SJSA1 (cell line): ENCODE measurements around the gene ILK. TPM values are rescaled to one million over a fixed set of nuclear protein-coding genes. Genes with fewer than 3 reads are reported as not detected.

Source experiments
- DNase-seq, 2 experiments: peaks; one replicate each; pipeline ENCODE4 v3.0.0-alpha.2; 2015 to 2020; ENCODE audit warnings: low spot score in 2 of 2, low read depth in 1 of 2
- H3K27ac ChIP-seq: fragments of 250-450 bp; sonication (Bioruptor Pico); 2 replicates; pipeline ENCODE4 v1.5.1; 2020; ENCODE audit warnings: mild to moderate bottlenecking, moderate library complexity
- H3K27me3 ChIP-seq: fragments of 250-450 bp; sonication (Bioruptor Pico); replicated peaks from 2 replicates; pipeline ENCODE4 v1.5.1; 2020; ENCODE audit warnings: mild to moderate bottlenecking, moderate library complexity
- H3K36me3 ChIP-seq: fragments of 250-450 bp; sonication (Bioruptor Pico); 2 replicates; pipeline ENCODE4 v1.5.1; 2020; ENCODE audit warnings: mild to moderate bottlenecking
- H3K4me1 ChIP-seq: fragments of 250-450 bp; sonication (Bioruptor Pico); replicated peaks from 2 replicates; pipeline ENCODE4 v1.6.1; 2021; ENCODE audit warnings: mild to moderate bottlenecking
- H3K4me3 ChIP-seq: fragments of 250-450 bp; sonication (Bioruptor Pico); 2 replicates; pipeline ENCODE4 v1.5.1; 2020; ENCODE audit warnings: mild to moderate bottlenecking
- H3K9me3 ChIP-seq: fragments of 250-450 bp; sonication (Bioruptor Pico); replicated peaks from 2 replicates; pipeline ENCODE4 v1.5.1; 2020; ENCODE audit warnings: mild to moderate bottlenecking
- total RNA-seq: library from RNA; depleted of rRNA; stranded (reverse); fragments of >200 nt; shearing (Covaris generic); gene quantifications from 2 replicates; pipeline ENCODE4 v1.2.3, GENCODE V29; 2014; rRNA removed

Gene ILK
- 160 and 180 TPM in 2 replicates for total RNA-seq

- Histone ChIP-seq H3K9me3 (no peaks in the 10 kb centered on the region), H3K4me3 (peak within 1 kb of the TSS; percentile 66), H3K4me1 (peaks cover 28% of the 10 kb centered on the region), H3K36me3 (peaks cover 56% of the 10 kb centered on the region), H3K27ac (peak within 1 kb of the TSS; percentile 36), H3K27me3 (no peaks in the 10 kb centered on the region)
- peak; percentile 64 to 78 for DNase-seq
Observed at GRCh38 chr11:6603287-6604080, at the start of gene ILK, which contains the start of gene RRP8. ILK (plus strand) TSS chr11:6603774; CDS start chr11:6604272, 498 bp downstream. RRP8 (minus strand) TSS chr11:6603616; CDS start chr11:6603502, 114 bp downstream.

DNA sequence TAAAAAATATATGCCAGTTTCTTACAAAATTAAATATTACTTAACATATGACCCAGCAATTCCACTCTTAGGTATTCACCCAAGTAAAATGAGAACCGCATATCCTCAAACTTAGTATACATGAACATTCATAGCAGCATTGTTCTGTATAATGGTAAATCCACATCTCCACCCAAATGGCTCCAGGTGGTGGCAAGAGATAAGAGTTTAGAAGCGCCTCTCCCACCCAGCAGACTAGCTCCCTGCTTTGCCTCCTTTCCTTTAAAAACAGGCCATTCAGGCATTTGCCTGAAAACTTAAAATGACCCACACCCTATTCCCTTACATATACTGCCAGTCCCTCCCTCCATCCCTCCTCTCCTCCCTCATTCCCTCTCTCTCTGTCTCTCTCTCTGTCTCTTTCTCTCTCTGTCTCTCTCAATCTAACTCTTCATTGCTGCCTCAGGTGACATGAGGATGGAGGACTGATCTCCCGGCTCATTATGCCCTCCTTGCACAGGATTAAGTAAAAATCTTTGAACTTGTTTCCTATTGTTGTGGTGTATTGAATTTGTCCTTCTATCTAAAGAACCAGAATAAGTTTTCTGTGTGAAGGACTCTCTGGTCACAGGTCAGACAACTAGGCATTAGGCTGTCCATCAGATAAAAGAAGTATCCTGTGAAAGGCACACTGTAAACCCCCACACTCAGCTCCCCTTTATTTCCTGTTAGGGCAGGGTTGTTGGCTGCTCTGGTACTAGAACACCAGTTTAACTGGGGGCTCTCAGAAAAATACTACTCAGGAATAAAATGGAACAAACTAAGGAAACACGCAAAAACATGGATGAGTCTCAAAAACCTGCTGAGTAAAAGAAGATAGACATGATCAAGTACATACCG, 48.5 kb upstream of the ILK start:
- H3K27me3 ChIP-seq, result no peaks in the 10 kb centered on the region
- no peak for DNase-seq
- no peaks in the 10 kb centered on the region for H3K36me3 ChIP-seq
- H3K4me1 ChIP-seq, result no peaks in the 10 kb centered on the region
- no peak overlapping the region for H3K4me3 ChIP-seq
- H3K27ac ChIP-seq, result no peak overlapping the region
- no peaks in the 10 kb centered on the region for H3K9me3 ChIP-seq

DNA sequence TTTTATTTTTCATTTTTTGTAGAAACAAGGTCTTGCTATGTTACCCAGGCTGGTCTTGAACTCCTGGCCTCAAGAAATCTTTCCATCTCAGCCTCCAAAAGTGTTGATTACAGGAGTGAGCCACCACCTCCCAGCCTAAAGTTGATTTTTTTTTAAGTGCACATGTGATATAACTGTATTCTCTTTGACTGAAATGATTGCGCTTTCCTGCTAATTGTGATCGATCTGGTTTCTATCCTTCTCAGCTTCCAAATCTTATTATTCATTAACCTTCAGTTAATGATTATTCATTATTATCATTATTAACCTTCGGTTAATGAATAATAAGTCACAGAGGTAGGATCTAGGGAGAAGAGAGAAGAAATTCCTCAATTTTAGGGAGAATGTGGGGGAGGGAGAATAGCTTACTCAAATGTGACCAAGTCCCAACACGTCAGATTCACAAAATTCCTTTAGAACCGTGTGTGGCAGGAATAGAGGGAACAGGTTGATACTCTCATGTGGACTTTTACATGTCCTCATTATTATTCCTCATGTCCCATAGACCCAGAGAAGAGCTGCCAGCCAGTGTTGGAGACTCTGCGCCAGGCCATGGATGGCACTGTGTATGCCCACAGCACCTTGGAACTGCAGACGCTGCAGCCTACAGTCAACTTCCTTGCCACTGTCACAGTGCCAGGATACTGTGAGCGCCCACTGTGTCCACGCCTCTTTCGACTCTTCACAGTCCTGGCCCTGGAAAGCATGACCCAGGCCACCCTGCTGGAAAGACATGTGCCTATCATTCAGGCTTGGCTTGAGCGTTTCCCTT, 47.2 kb upstream of the ILK start:
- H3K27me3 ChIP-seq, result no peaks in the 10 kb centered on the region
- H3K36me3 ChIP-seq, result no peaks in the 10 kb centered on the region
- DNase-seq, result no peak
- no peaks in the 10 kb centered on the region for H3K4me1 ChIP-seq
- no peak overlapping the region for H3K4me3 ChIP-seq
- no peaks in the 10 kb centered on the region for H3K9me3 ChIP-seq
- no peak overlapping the region for H3K27ac ChIP-seq

DNA sequence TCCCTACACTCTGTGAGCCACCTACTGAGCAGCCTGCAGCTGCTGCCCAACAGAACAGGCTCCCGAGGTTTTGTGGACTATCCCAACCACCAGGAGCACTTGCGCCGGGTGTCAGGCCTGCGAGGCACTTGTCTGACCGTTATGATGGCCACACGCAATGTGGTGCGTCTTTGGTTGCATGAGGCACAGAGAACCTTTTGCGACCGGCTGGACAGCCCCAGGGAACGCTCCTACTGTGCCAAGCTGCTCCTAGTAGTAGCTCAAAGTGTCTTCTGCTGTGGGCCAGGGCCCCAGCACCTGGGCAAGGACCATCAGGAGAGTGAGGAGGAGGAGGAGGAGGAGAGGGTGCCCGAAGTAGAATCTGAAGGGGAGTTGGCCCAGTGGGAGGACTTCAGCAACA, 46.5 kb upstream of the ILK start:
- Histone ChIP-seq H3K27ac (no peak overlapping the region), H3K4me3 (no peak overlapping the region), H3K9me3 (no peaks in the 10 kb centered on the region), H3K27me3 (no peaks in the 10 kb centered on the region), H3K36me3 (no peaks in the 10 kb centered on the region), H3K4me1 (no peaks in the 10 kb centered on the region)
- no peak for DNase-seq

DNA sequence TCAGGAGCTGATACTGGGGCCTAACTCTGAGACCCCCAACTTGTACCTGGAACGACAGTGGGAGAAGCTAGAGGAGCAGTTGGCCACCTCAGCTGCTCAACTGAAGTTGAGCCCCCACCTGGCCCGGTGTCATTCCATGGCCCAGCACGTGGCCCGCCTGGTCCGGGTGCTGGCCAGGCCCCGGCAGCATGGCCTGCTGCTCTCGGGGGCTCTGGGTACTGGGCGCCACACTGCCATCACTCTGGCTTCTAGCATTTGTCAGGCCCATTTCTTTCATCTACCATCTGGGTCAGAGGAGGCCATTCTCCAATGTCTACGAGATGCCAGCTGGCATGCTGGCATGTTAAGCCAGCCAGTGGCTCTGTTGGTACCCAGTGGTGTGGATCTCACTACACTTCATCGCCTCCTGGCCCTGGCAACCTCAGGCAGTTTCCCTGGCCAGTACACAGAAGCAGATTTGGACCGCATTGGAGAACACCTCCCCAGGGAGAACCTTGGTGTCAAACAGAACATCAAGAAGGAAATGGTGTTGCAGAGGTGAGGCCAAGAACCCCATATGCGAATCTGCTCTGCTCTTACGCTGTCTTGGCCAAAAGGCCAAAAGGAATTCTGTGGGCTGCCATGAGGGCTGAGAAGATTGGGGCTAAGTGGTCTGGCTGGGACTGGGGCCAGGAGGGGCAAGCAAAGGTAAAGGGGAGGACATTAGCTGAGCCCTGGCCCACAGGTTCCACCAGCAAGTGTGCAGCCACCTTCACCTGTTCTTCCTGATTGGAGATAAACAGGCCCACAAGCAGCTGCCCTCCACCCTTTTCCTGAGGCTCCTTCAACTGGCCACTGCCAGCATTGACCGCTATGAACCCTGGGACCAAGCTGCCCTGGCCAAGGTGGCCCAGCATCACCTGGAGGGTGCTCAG, 45.6 kb upstream of the ILK start:
- Histone ChIP-seq H3K9me3 (no peaks in the 10 kb centered on the region), H3K4me1 (no peaks in the 10 kb centered on the region)
- no peak for DNase-seq

GRCh38 chr11:6559369-6559768, 44.2 kb upstream of the ILK start:
- H3K4me1 ChIP-seq, result no peaks in the 10 kb centered on the region
- DNase-seq, result no peak
- H3K9me3 ChIP-seq, result no peaks in the 10 kb centered on the region
- no peak overlapping the region for H3K27ac ChIP-seq
- H3K27me3 ChIP-seq, result no peaks in the 10 kb centered on the region
- no peak overlapping the region for H3K4me3 ChIP-seq
- no peaks in the 10 kb centered on the region for H3K36me3 ChIP-seq

More for the DNA sequence above, 45.6 kb upstream of the ILK start:
- Histone ChIP-seq H3K4me3 (no peak overlapping the region), H3K36me3 (no peaks in the 10 kb centered on the region), H3K27me3 (no peaks in the 10 kb centered on the region), H3K27ac (no peak overlapping the region)

DNA sequence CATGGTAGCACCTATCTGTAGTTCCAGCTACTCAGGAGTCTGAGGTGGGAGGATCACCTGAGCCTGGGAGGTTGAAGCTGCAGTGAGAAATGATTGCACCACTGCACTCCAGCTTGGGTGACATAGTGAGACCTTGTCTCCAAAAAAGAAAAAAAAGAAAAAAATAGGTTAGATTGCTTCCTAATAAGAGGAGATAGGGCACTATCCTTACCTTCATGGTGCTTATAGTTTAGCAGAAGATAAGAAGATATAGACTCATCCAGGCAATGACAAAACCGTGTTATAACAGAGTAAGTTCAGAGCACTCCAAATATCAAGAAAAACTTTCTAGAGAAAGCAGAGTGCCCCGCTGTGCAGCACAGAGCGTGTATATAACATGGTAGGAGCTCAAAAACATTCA, 42.3 kb upstream of the ILK start:
- H3K4me3 ChIP-seq, result no peak overlapping the region
- H3K4me1 ChIP-seq, result no peaks in the 10 kb centered on the region
- H3K27me3 ChIP-seq, result no peaks in the 10 kb centered on the region
- no peak overlapping the region for H3K27ac ChIP-seq
- no peaks in the 10 kb centered on the region for H3K36me3 ChIP-seq
- DNase-seq, result no peak
- no peaks in the 10 kb centered on the region for H3K9me3 ChIP-seq

GRCh38 chr11:6563121-6563619, 40.4 kb upstream of the ILK start:
- Histone ChIP-seq H3K27me3 (no peaks in the 10 kb centered on the region), H3K9me3 (no peaks in the 10 kb centered on the region), H3K4me1 (no peaks in the 10 kb centered on the region), H3K36me3 (no peaks in the 10 kb centered on the region), H3K4me3 (no peak overlapping the region), H3K27ac (no peak overlapping the region)
- DNase-seq, result no peak

GRCh38 chr11:6563667-6564066, 39.9 kb upstream of the ILK start:
- Histone ChIP-seq H3K36me3 (no peaks in the 10 kb centered on the region), H3K27me3 (no peaks in the 10 kb centered on the region), H3K9me3 (no peaks in the 10 kb centered on the region), H3K4me1 (no peaks in the 10 kb centered on the region), H3K27ac (no peak overlapping the region), H3K4me3 (no peak overlapping the region)
- DNase-seq, result no peak

DNA sequence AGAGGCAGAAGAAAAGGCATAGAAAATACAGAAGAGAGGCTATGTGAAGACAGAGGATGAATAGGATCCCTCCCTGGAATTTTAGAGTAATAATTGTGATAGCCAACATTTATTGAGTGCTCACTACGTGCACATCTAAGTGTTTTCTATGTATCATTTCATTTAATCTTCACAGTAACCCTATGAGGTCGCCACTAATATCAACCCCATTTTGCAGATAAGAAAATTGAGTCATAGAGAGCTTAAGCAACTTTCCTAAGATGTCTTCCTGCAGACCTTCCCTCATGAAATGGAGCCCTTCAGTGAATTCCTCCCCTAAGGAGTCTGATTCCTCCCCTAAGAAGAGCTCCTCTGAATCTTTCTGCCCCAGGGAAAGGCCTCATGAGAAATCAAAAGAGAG, 38.2 kb upstream of the ILK start:
- Histone ChIP-seq H3K36me3 (no peaks in the 10 kb centered on the region), H3K9me3 (no peaks in the 10 kb centered on the region), H3K27me3 (no peaks in the 10 kb centered on the region), H3K4me3 (no peak overlapping the region), H3K4me1 (no peaks in the 10 kb centered on the region), H3K27ac (no peak overlapping the region)
- no peak for DNase-seq

DNA sequence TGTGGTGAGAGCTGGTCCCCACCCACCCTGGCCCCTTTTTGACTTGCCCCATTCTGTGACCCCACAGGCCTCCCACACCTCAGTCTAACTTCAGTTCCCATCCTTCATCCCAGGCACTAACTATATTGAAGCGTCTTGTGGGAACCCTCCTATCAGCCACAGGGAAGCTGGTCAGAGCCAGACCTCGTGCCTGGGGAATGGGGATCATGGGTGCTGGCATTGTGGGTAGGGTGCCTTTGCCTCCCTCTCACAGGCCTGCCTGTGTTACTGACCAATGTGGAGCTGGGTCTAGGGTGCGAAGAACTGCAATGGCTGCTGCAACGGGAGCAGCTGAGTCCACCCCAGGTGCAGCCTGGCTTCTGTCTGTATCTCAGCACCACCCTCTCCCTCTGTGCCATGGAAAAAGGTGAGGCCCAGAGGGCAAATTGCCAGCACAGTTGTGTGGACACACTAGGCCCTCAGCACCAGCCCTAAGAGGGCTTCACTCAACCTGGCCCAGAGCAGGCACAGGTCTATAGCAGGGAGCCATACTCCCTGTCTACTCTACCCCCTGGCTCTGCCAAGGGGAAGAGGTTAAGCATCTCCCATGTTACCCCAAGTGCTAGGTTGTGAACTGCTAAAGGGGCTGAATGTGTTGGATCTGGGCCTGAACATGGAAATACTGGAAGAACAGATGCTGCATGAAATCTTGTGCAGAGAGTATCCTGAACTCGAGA, 37.4 kb upstream of the ILK start:
- no peak overlapping the region for H3K4me3 ChIP-seq
- no peak for DNase-seq
- no peak overlapping the region for H3K27ac ChIP-seq

GRCh38 chr11:6566704-6567370, 36.7 kb upstream of the ILK start:
- DNase-seq, result no peak
- H3K4me3 ChIP-seq, result no peak overlapping the region
- no peak overlapping the region for H3K27ac ChIP-seq
- H3K36me3 ChIP-seq, result no peaks in the 10 kb centered on the region
- no peaks in the 10 kb centered on the region for H3K27me3 ChIP-seq
- no peaks in the 10 kb centered on the region for H3K4me1 ChIP-seq
- H3K9me3 ChIP-seq, result no peaks in the 10 kb centered on the region

More for the DNA sequence above, 37.4 kb upstream of the ILK start:
- Histone ChIP-seq H3K4me1 (no peaks in the 10 kb centered on the region), H3K27me3 (no peaks in the 10 kb centered on the region), H3K36me3 (no peaks in the 10 kb centered on the region), H3K9me3 (no peaks in the 10 kb centered on the region)
